MM.1S (cell line): ENCODE results near the gene TMEM30B.

Experiments
- DNase-seq: peaks from one replicate; pipeline ENCODE4 v3.0.0-alpha.2; 2015
- H2AFZ ChIP-seq: fragments of 300-600 bp; sonication (generic); 2 replicates; pipeline ENCODE4 v1.6.0; 2016; ENCODE audit warnings: antibody characterized with exemption, low read length
- H3F3A ChIP-seq: fragments of 300-600 bp; sonication (generic); 2 replicates; pipeline ENCODE4 v1.6.1; 2016; ENCODE audit warnings: mild to moderate bottlenecking, antibody characterized with exemption, low read length, moderate library complexity, mixed read lengths; ENCODE audit not compliant: insufficient read depth
- H3K27ac ChIP-seq: fragments of 300-600 bp; sonication (generic); 2 replicates; pipeline ENCODE4 v1.5.1; 2016; ENCODE audit warnings: mild to moderate bottlenecking, low read length
- H3K27me3 ChIP-seq: fragments of 300-600 bp; sonication (generic); replicated peaks from 2 replicates; pipeline ENCODE4 v1.6.0; 2016; ENCODE audit warnings: low read length; ENCODE audit not compliant: insufficient read depth
- H3K36me3 ChIP-seq: fragments of 300-600 bp; sonication (generic); replicated peaks from 2 replicates; pipeline ENCODE4 v1.6.1; 2016; ENCODE audit warnings: mild to moderate bottlenecking, low read length, mixed read lengths; ENCODE audit not compliant: insufficient read depth
- H3K4me1 ChIP-seq: fragments of 300-600 bp; sonication (generic); 2 replicates; pipeline ENCODE4 v1.6.1; 2016; ENCODE audit warnings: low read length, mixed read lengths
- H3K4me2 ChIP-seq: fragments of 300-600 bp; sonication (generic); 2 replicates; pipeline ENCODE4 v1.6.0; 2016; ENCODE audit warnings: low read depth, low read length
- H3K4me3 ChIP-seq: fragments of 300-600 bp; sonication (generic); 2 replicates; pipeline ENCODE4 v1.5.1; 2016; ENCODE audit warnings: low read length, mixed read lengths
- H3K79me2 ChIP-seq: fragments of 300-600 bp; sonication (generic); 2 replicates; pipeline ENCODE4 v1.6.1; 2016; ENCODE audit warnings: mixed run types, low read length, mixed read lengths
- H3K9ac ChIP-seq: fragments of 300-600 bp; sonication (generic); 2 replicates; pipeline ENCODE4 v1.6.1; 2016; ENCODE audit warnings: low read length, mixed read lengths
- H3K9me2 ChIP-seq: fragments of 300-600 bp; sonication (generic); replicated peaks from 2 replicates; pipeline ENCODE4 v1.6.1; 2016; ENCODE audit warnings: mild to moderate bottlenecking, low read length, mixed read lengths; ENCODE audit not compliant: insufficient read depth
- H3K9me3 ChIP-seq: fragments of 300-600 bp; sonication (generic); replicated peaks from 2 replicates; pipeline ENCODE4 v1.6.1; 2016; ENCODE audit warnings: mild to moderate bottlenecking, low read length, mixed read lengths; ENCODE audit not compliant: insufficient read depth
- H4K20me1 ChIP-seq: fragments of 300-600 bp; sonication (generic); 2 replicates; pipeline ENCODE4 v1.6.1; 2016; ENCODE audit warnings: mild to moderate bottlenecking, low read length, moderate library complexity, mixed read lengths; ENCODE audit not compliant: insufficient read depth
- EZH2 ChIP-seq: fragments of 300-600 bp; sonication (generic); optimal IDR thresholded peaks from 2 replicates; pipeline ENCODE3; 2017; ENCODE audit warnings: low read depth, mild to moderate bottlenecking, antibody characterized with exemption, low read length, mixed read lengths
- EZH2phosphoT487 ChIP-seq: fragments of 300-600 bp; sonication (generic); IDR thresholded peaks from 2 replicates; pipeline ENCODE4 v1.6.1; 2018; ENCODE audit warnings: antibody characterized with exemption, low read length
- TF ChIP-seq, protein P1 (sequence below): fragments of 300-600 bp; sonication (generic); IDR thresholded peaks from 2 replicates; pipeline ENCODE4 v1.5.1; 2016; ENCODE audit warnings: antibody characterized with exemption, low read length, mixed read lengths

TMEM30B gene

GRCh38 chr14:61271552-61271951 is 9.6 kb downstream of the TMEM30B start:
- no peaks in the 10 kb centered on the region for H4K20me1 ChIP-seq
- no peak overlapping the region for H2AFZ ChIP-seq
- no peak overlapping the region for H3K9ac ChIP-seq
- H3K9me2 ChIP-seq, result no peaks in the 10 kb centered on the region
- H3K27ac ChIP-seq, result no peak overlapping the region
- no peaks in the 10 kb centered on the region for H3K79me2 ChIP-seq
- no peak overlapping the region for H3K4me2 ChIP-seq
- H3K27me3 ChIP-seq, result no peaks in the 10 kb centered on the region
- no peak for DNase-seq
- no peaks in the 10 kb centered on the region for H3K36me3 ChIP-seq
- H3F3A ChIP-seq, result no peaks in the 10 kb centered on the region
- TF ChIP-seq EZH2 (no peak), EZH2phosphoT487 (no peak)
- TF ChIP-seq, protein P1, sequence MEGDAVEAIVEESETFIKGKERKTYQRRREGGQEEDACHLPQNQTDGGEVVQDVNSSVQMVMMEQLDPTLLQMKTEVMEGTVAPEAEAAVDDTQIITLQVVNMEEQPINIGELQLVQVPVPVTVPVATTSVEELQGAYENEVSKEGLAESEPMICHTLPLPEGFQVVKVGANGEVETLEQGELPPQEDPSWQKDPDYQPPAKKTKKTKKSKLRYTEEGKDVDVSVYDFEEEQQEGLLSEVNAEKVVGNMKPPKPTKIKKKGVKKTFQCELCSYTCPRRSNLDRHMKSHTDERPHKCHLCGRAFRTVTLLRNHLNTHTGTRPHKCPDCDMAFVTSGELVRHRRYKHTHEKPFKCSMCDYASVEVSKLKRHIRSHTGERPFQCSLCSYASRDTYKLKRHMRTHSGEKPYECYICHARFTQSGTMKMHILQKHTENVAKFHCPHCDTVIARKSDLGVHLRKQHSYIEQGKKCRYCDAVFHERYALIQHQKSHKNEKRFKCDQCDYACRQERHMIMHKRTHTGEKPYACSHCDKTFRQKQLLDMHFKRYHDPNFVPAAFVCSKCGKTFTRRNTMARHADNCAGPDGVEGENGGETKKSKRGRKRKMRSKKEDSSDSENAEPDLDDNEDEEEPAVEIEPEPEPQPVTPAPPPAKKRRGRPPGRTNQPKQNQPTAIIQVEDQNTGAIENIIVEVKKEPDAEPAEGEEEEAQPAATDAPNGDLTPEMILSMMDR, result no peak
- H3K9me3 ChIP-seq, result no peaks in the 10 kb centered on the region
- H3K4me1 ChIP-seq, result no peaks in the 10 kb centered on the region
- no peak overlapping the region for H3K4me3 ChIP-seq

DNA sequence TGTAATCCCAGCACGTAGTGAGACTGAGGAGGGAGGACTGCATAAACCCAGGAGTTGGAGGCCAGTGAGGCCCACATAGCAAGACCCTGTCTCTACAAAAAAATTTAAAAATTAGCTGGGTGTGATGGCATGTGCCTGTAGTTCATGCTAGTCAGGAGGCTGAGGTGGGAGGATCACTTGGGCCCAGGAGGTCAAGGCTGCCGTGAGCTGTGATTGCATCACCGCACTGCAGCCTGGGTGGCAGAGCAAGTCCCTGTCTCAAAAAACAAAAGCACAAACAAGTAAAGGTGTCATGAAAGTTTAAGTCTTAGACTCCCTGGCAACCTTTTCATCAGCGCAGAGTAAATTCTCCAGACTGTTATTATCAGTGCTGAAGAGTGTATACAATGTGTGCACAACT is 10.4 kb downstream of the TMEM30B start:
- Histone ChIP-seq H4K20me1 (no peaks in the 10 kb centered on the region), H2AFZ (no peak overlapping the region), H3K4me2 (no peak overlapping the region), H3K27ac (no peak overlapping the region), H3K9me3 (no peaks in the 10 kb centered on the region), H3K9me2 (no peaks in the 10 kb centered on the region), H3K36me3 (no peaks in the 10 kb centered on the region), H3K9ac (no peak overlapping the region), H3F3A (no peaks in the 10 kb centered on the region), H3K4me1 (no peaks in the 10 kb centered on the region), H3K79me2 (no peaks in the 10 kb centered on the region), H3K4me3 (no peak overlapping the region), H3K27me3 (no peaks in the 10 kb centered on the region)
- TF ChIP-seq EZH2, result no peak
- TF ChIP-seq, protein P1, result no peak
- TF ChIP-seq EZH2phosphoT487, result no peak
- no peak for DNase-seq

GRCh38 chr14:61269321-61270083 is 11.6 kb downstream of the TMEM30B start:
- DNase-seq, result peak; percentile 62
- no peak overlapping the region for H3K27ac ChIP-seq
- 0 out of 2 replicates have a peak overlapping the region, but pooled peaks have one; percentile 38 for H2AFZ ChIP-seq
- H3K4me2 ChIP-seq, result peak overlapping the region; percentile 57; the same call in 1 of the 2 replicates
- no peaks in the 10 kb centered on the region for H3K9me2 ChIP-seq
- no peaks in the 10 kb centered on the region for H3K27me3 ChIP-seq
- peak overlapping the region; percentile 31; the same call in 1 of the 2 replicates for H3K9ac ChIP-seq
- H3K9me3 ChIP-seq, result no peaks in the 10 kb centered on the region
- H3F3A ChIP-seq, result no peaks in the 10 kb centered on the region
- no peaks in the 10 kb centered on the region for H3K36me3 ChIP-seq
- H3K4me1 ChIP-seq, result no peaks in the 10 kb centered on the region
- H3K79me2 ChIP-seq, result no peaks in the 10 kb centered on the region
- TF ChIP-seq, protein P1, result peak; percentile 53
- no peak for TF ChIP-seq EZH2phosphoT487
- peak overlapping the region; percentile 43; the same call in 1 of the 2 replicates for H3K4me3 ChIP-seq
- no peaks in the 10 kb centered on the region for H4K20me1 ChIP-seq
